HUES48 (cell line): ENCODE data around the gene LRRC4.

Experiments used
- H3K27ac ChIP-seq: one replicate; pipeline ENCODE4 v1.7.0; 2013; ENCODE audit warnings: low read depth, low read length, inconsistent platforms
- H3K27me3 ChIP-seq: 2 replicates; pipeline ENCODE4 v1.6.1; 2013; ENCODE audit warnings: mild to moderate bottlenecking, low read length; ENCODE audit not compliant: control insufficient read depth, insufficient read depth
- H3K36me3 ChIP-seq: 2 replicates; pipeline ENCODE4 v1.6.1; 2013; ENCODE audit warnings: low read length; ENCODE audit not compliant: control insufficient read depth, insufficient read depth
- H3K4me1 ChIP-seq: 2 replicates; pipeline ENCODE4 v1.6.1; 2013; ENCODE audit warnings: mild to moderate bottlenecking, low read length; ENCODE audit not compliant: control insufficient read depth, insufficient read depth
- H3K4me3 ChIP-seq: 2 replicates; pipeline ENCODE4 v1.5.1; 2013; ENCODE audit warnings: mild to moderate bottlenecking, low read depth, low read length
- H3K9ac ChIP-seq: 2 replicates; pipeline ENCODE4 v1.6.1; 2013; ENCODE audit warnings: mild to moderate bottlenecking, low read depth, low read length, moderate library complexity
- H3K9me3 ChIP-seq: 2 replicates; pipeline ENCODE4 v1.6.1; 2013; ENCODE audit warnings: low read length; ENCODE audit not compliant: control insufficient read depth, insufficient read depth

Gene LRRC4

GRCh38 chr7:127996253-127997071 is 34.8 kb downstream of the LRRC4 start:
- no peaks in the 10 kb centered on the region for H3K27me3 ChIP-seq
- peaks cover 14% of the 10 kb centered on the region for H3K4me1 ChIP-seq
- no peak overlapping the region for H3K9ac ChIP-seq
- no peak overlapping the region for H3K4me3 ChIP-seq
- H3K27ac ChIP-seq = no peak overlapping the region
- H3K9me3 ChIP-seq = no peaks in the 10 kb centered on the region
- peaks cover 23% of the 10 kb centered on the region for H3K36me3 ChIP-seq

GRCh38 chr7:127995881-127996215 is 35.4 kb downstream of the LRRC4 start:
- no peaks in the 10 kb centered on the region for H3K9me3 ChIP-seq
- H3K4me1 ChIP-seq = peaks cover 14% of the 10 kb centered on the region
- H3K27me3 ChIP-seq = no peaks in the 10 kb centered on the region
- H3K27ac ChIP-seq = no peak overlapping the region
- H3K9ac ChIP-seq = no peak overlapping the region
- no peak overlapping the region for H3K4me3 ChIP-seq
- peaks cover 29% of the 10 kb centered on the region for H3K36me3 ChIP-seq

- H3K36me3 ChIP-seq = peaks cover 31% of the 10 kb centered on the region
- no peak overlapping the region for H3K27ac ChIP-seq
- H3K4me1 ChIP-seq = peaks cover 14% of the 10 kb centered on the region
- H3K4me3 ChIP-seq = no peak overlapping the region
- no peaks in the 10 kb centered on the region for H3K9me3 ChIP-seq
- no peak overlapping the region for H3K9ac ChIP-seq
- no peaks in the 10 kb centered on the region for H3K27me3 ChIP-seq
Observed at GRCh38 chr7:127995156-127995880, 35.9 kb downstream of the LRRC4 start.

- Histone ChIP-seq H3K4me1 (peaks cover 14% of the 10 kb centered on the region), H3K27ac (no peak overlapping the region), H3K4me3 (no peak overlapping the region), H3K27me3 (no peaks in the 10 kb centered on the region), H3K9me3 (no peaks in the 10 kb centered on the region), H3K9ac (no peak overlapping the region), H3K36me3 (peaks cover 31% of the 10 kb centered on the region)
Observed at GRCh38 chr7:127993987-127994386, 37.2 kb downstream of the LRRC4 start.

- H3K27ac ChIP-seq = no peak overlapping the region
- H3K4me1 ChIP-seq = peaks cover 14% of the 10 kb centered on the region
- no peaks in the 10 kb centered on the region for H3K9me3 ChIP-seq
- H3K27me3 ChIP-seq = no peaks in the 10 kb centered on the region
- no peak overlapping the region for H3K9ac ChIP-seq
- H3K36me3 ChIP-seq = peaks cover 31% of the 10 kb centered on the region
- no peak overlapping the region for H3K4me3 ChIP-seq
Observed at GRCh38 chr7:127993317-127993716, 37.9 kb downstream of the LRRC4 start.

GRCh38 chr7:127988751-127989150 is 42.5 kb downstream of the LRRC4 start:
- Histone ChIP-seq H3K9ac (no peak overlapping the region), H3K27me3 (no peaks in the 10 kb centered on the region), H3K36me3 (peaks cover 29% of the 10 kb centered on the region), H3K9me3 (no peaks in the 10 kb centered on the region), H3K27ac (no peak overlapping the region), H3K4me1 (peaks cover 25% of the 10 kb centered on the region), H3K4me3 (no peak overlapping the region)

GRCh38 chr7:127986581-127987521 is 44.4 kb downstream of the LRRC4 start:
- Histone ChIP-seq H3K27ac (no peak overlapping the region), H3K4me3 (no peak overlapping the region), H3K4me1 (peaks cover 25% of the 10 kb centered on the region), H3K36me3 (peaks cover 11% of the 10 kb centered on the region; the same call in 1 of the 2 replicates), H3K9me3 (no peaks in the 10 kb centered on the region), H3K27me3 (no peaks in the 10 kb centered on the region), H3K9ac (no peak overlapping the region)

- Histone ChIP-seq H3K9ac (no peak overlapping the region), H3K27me3 (no peaks in the 10 kb centered on the region), H3K36me3 (0 out of 2 replicates have a peak, but pooled peaks cover 4% of the 10 kb centered on the region), H3K27ac (no peak overlapping the region), H3K9me3 (peaks cover 5% of the 10 kb centered on the region; the same call in 1 of the 2 replicates), H3K4me1 (peaks cover 31% of the 10 kb centered on the region), H3K4me3 (no peak overlapping the region)
Observed at GRCh38 chr7:127983804-127984332, 47.4 kb downstream of the LRRC4 start.

- H3K36me3 ChIP-seq = peaks cover 14% of the 10 kb centered on the region
- H3K4me1 ChIP-seq = peaks cover 21% of the 10 kb centered on the region
- no peak overlapping the region for H3K27ac ChIP-seq
- H3K4me3 ChIP-seq = no peak overlapping the region
- H3K27me3 ChIP-seq = no peaks in the 10 kb centered on the region
- H3K9me3 ChIP-seq = peaks cover 24% of the 10 kb centered on the region
- H3K9ac ChIP-seq = no peak overlapping the region
Observed at GRCh38 chr7:127981965-127982364, 49.3 kb downstream of the LRRC4 start.

- peaks cover 24% of the 10 kb centered on the region for H3K36me3 ChIP-seq
- H3K9me3 ChIP-seq = peaks cover 27% of the 10 kb centered on the region
- peaks cover 11% of the 10 kb centered on the region for H3K4me1 ChIP-seq
- no peak overlapping the region for H3K27ac ChIP-seq
- no peaks in the 10 kb centered on the region for H3K27me3 ChIP-seq
- H3K4me3 ChIP-seq = no peak overlapping the region
- no peak overlapping the region for H3K9ac ChIP-seq
Observed at GRCh38 chr7:127980901-127981300, 50.3 kb downstream of the LRRC4 start.
